ENCODE results near the gene SLC25A22.

The SLC25A22 gene

DNA sequence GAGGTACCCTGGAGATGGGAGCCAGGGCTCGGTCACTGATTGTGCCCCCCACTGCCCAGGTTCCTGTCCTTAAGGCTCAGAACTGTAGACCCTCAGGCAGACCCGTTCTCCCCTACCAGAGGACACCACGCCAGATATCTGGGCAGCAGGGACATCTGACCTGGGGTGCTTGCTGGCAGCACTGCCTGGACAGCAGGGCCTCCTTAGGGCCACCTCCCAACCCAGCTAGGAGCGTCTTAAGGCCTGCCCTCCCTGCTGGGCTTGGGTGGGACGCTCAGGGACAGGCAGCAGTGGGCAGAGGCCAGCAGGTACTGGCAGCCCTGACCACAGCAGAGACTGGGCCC is 41.2 kb upstream of the SLC25A22 start:
- Mint-ChIP-seq H3K4me3 (no peak overlapping the region), H3K27me3 (ENCODE audit: low read depth, poor library complexity) (peaks cover 3% of the 10 kb centered on the region), H3K36me3 (ENCODE audit: low read depth) (peaks cover 8% of the 10 kb centered on the region), H3K4me1 (peaks cover 29% of the 10 kb centered on the region), H3K27ac (no peak overlapping the region), H3K9me3 (no peaks in the 10 kb centered on the region)
- TF ChIP-seq, protein P1, sequence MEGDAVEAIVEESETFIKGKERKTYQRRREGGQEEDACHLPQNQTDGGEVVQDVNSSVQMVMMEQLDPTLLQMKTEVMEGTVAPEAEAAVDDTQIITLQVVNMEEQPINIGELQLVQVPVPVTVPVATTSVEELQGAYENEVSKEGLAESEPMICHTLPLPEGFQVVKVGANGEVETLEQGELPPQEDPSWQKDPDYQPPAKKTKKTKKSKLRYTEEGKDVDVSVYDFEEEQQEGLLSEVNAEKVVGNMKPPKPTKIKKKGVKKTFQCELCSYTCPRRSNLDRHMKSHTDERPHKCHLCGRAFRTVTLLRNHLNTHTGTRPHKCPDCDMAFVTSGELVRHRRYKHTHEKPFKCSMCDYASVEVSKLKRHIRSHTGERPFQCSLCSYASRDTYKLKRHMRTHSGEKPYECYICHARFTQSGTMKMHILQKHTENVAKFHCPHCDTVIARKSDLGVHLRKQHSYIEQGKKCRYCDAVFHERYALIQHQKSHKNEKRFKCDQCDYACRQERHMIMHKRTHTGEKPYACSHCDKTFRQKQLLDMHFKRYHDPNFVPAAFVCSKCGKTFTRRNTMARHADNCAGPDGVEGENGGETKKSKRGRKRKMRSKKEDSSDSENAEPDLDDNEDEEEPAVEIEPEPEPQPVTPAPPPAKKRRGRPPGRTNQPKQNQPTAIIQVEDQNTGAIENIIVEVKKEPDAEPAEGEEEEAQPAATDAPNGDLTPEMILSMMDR (IDR thresholded peaks at IDR 0.05), result no peak
- no peak for DNase-seq

DNA sequence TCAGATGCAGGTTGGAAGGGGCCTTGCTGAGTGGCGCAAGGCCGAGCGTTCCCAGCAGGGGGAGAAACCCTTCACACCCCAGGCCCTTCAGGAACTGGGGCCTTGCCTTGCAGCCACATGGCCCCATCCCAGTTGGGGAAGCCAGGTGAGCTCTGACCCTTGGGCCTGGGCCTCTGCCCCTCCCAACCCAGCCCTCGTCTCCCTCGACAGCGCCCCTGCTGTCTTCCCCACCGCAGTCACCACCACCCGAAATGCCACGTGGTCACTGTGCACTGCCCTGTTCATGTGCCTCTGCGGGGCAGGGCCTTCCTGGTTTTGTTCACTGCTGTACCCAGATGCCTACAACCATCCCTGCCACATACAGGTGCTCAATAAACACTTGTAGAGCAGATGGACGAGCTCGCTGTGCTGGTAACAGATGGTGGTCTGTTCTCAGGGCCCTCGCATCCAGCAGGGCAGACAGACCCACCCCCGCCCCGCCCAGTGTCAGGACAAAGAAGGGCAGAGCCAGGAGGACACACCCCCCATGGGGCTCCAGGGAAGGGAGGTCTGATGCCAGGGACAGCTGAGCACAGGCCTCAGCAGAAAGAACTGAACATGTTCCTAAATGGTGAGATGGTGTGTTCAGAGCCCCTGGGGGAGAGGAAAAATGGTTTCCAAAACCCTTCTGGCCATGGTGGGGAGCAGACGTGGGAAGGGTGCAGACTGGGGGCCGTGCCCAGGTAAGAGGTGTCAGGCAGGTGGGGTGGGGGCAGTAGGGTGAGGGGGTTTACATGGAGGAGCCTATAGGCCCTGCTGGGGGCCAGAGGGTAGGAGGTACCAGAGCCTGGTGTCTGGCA is 40.6 kb upstream of the SLC25A22 start:
- Mint-ChIP-seq H3K27me3 (ENCODE audit: low read depth, poor library complexity) (peaks cover 3% of the 10 kb centered on the region), H3K4me1 (peaks cover 29% of the 10 kb centered on the region), H3K36me3 (ENCODE audit: low read depth) (peaks cover 8% of the 10 kb centered on the region), H3K4me3 (no peak overlapping the region), H3K27ac (no peak overlapping the region), H3K9me3 (no peaks in the 10 kb centered on the region)
- TF ChIP-seq, protein P1 (IDR thresholded peaks at IDR 0.05), result peak; percentile 15
- no peak for DNase-seq

DNA sequence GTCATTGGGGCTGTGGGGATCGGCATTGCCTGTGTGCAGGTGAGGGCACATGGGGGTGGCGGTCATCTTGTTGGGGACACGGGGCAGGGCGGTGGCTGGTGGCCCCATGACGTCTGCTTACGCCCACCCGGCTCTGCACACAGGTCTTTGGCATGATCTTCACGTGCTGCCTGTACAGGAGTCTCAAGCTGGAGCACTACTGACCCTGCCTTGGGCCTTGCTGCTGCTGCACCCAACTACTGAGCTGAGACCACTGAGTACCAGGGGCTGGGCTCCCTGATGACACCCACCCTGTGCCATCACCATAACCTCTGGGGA is 39.9 kb upstream of the SLC25A22 start:
- Mint-ChIP-seq H3K4me1 (peaks cover 26% of the 10 kb centered on the region), H3K27me3 (ENCODE audit: low read depth, poor library complexity) (peaks cover 3% of the 10 kb centered on the region), H3K9me3 (no peaks in the 10 kb centered on the region), H3K27ac (no peak overlapping the region), H3K36me3 (ENCODE audit: low read depth) (peaks cover 8% of the 10 kb centered on the region), H3K4me3 (no peak overlapping the region)
- no peak for DNase-seq
- TF ChIP-seq, protein P1 (IDR thresholded peaks at IDR 0.05), result no peak

DNA sequence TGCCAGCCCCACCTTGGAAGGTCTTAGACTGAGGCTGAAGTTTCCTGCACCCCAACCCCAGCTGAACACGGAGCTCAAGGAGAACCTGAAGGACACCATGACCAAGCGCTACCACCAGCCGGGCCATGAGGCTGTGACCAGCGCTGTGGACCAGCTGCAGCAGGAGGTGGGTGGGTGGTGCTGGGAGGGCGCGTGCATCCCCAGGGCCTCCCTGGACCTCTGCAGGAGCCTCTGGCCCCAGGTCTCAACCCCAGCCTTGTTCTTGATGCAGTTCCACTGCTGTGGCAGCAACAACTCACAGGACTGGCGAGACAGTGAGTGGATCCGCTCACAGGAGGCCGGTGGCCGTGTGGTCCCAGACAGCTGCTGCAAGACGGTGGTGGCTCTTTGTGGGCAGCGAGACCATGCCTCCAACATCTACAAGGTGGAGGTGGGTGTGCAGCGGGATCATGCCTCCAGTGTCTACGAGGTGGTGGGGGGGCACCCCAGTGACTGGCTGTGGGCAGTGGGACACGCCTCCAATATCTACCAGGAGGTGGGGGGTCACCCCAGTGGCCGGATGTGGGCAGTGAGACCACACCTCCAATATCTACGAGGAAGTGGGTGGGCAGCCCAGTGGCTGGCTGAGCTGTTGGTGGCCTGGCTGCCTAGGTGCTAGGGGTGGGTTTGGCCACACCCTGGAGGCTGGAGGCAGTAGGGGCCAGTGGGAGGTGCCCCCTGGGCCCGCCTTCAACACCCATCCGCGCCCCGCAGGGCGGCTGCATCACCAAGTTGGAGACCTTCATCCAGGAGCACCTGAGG is 39.3 kb upstream of the SLC25A22 start:
- TF ChIP-seq, protein P1 (IDR thresholded peaks at IDR 0.05), result no peak
- peaks cover 27% of the 10 kb centered on the region for H3K4me1 Mint-ChIP-seq
- H3K27ac Mint-ChIP-seq, result no peak overlapping the region
- peaks cover 4% of the 10 kb centered on the region for H3K27me3 Mint-ChIP-seq (ENCODE audit: low read depth, poor library complexity)
- H3K36me3 Mint-ChIP-seq (ENCODE audit: low read depth), result peaks cover 8% of the 10 kb centered on the region
- H3K9me3 Mint-ChIP-seq, result no peaks in the 10 kb centered on the region
- no peak for DNase-seq
- H3K4me3 Mint-ChIP-seq, result no peak overlapping the region

DNA sequence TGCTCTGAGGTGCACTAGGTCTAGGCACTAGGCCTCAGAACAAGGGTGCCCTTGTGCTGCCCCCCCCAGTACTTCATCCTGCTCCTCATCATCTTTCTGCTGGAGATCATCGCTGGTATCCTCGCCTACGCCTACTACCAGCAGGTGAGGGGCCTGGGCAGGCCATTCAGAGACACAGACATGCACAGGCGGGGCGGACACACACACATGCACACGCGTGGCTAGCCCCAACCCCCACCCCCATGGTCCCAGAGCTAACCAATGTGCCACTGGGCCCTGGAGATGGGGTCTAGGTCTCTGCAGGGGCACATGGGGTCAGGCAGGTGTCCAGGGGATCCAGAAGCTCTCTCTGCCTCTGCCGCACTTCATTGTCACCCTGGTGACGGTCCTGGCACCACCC is 38.6 kb upstream of the SLC25A22 start:
- Mint-ChIP-seq H3K27me3 (ENCODE audit: low read depth, poor library complexity) (peaks cover 10% of the 10 kb centered on the region), H3K36me3 (ENCODE audit: low read depth) (peaks cover 8% of the 10 kb centered on the region), H3K9me3 (no peaks in the 10 kb centered on the region), H3K4me3 (no peak overlapping the region), H3K4me1 (peaks cover 34% of the 10 kb centered on the region), H3K27ac (no peak overlapping the region)
- TF ChIP-seq, protein P1 (IDR thresholded peaks at IDR 0.05), result no peak
- no peak for DNase-seq

Data from nephron progenitor cell (in vitro differentiated cells).